Endothelial cell of umbilical vein (primary cell): ENCODE data around the gene SLC8A1.

Source experiments
- CTCF ChIP-seq, 2 donors: IDR thresholded peaks; 1 replicate in 1 of 2; 2 replicates in 1 of 2; pipeline ENCODE4 v1.5.1; 2011; ENCODE audit warnings: low read length in 2 of 2, mild to moderate bottlenecking in 2 of 2, moderate library complexity in 2 of 2, control low read depth in 1 of 2, inconsistent platforms in 1 of 2, low read depth in 1 of 2; ENCODE audit not compliant: insufficient read depth in 1 of 2; ENCODE audit errors: extremely low read depth in 1 of 2
- EZH2 ChIP-seq: IDR thresholded peaks from 2 replicates; pipeline ENCODE4 v1.6.1; 2012; ENCODE audit warnings: borderline replicate concordance, low read depth, mild to moderate bottlenecking, moderate library complexity, low read length, inconsistent platforms; ENCODE audit not compliant: severe bottlenecking
- POLR2A ChIP-seq: IDR thresholded peaks from 2 replicates; pipeline ENCODE4 v1.6.1; 2012; ENCODE audit warnings: low read depth, mild to moderate bottlenecking, control low read depth, low read length
- POLR2AphosphoS5 ChIP-seq: IDR thresholded peaks from 2 replicates; pipeline ENCODE4 v1.6.1; 2012; ENCODE audit warnings: low read depth, mild to moderate bottlenecking, control low read depth, low read length, moderate library complexity; ENCODE audit not compliant: insufficient read depth
- TF ChIP-seq, protein P1 (sequence below): IDR thresholded peaks from 2 replicates; pipeline ENCODE4 v1.6.1; 2011; ENCODE audit not compliant: insufficient read depth, insufficient read length

- TF ChIP-seq CTCF (IDR thresholded peaks at IDR 0.05; ENCODE audit: extremely low read depth in 1 of 2, insufficient read depth in 1 of 2, low read depth in 1 of 2, low read length in 2 of 2), result no peak
- TF ChIP-seq POLR2AphosphoS5, result no peak
- no peak for TF ChIP-seq EZH2
- TF ChIP-seq, protein P1, sequence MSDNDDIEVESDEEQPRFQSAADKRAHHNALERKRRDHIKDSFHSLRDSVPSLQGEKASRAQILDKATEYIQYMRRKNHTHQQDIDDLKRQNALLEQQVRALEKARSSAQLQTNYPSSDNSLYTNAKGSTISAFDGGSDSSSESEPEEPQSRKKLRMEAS, result no peak
- TF ChIP-seq POLR2A, result no peak
Observed at GRCh38 chr2:40431600-40431955, 20.3 kb downstream of the SLC8A1 start.
